Pancreas (tissue), 10 donors: Measurements from ENCODE around the gene B4GALT5. TPM values are rescaled to one million over a fixed set of nuclear protein-coding genes. Genes with fewer than 3 reads are reported as not detected.
"Not testable (repeated sequence)": the region's sequence is repeated elsewhere in the genome, so short reads cannot be mapped to it uniquely, and the experiment has no call there.

Source experiments
- ATAC-seq, 4 donors: fragments of 200-7000 bp; cut with Tn5 transposase; one replicate each; pipeline versions ENCODE4 v1.8.0 to v1.9.1; 2020; ENCODE audit warnings: mild to moderate bottlenecking in 4 of 4, moderate library complexity in 4 of 4
- DNase-seq, 6 donors: peaks; one replicate each; pipeline ENCODE4 v3.0.0-alpha.2; 2020
- FAIRE-seq: peaks from 2 replicates; lab custom pipeline; 2012; peaks lifted over from hg19 to GRCh38; lab: Jason Lieb, UNC
- H3K27ac ChIP-seq, 4 donors: fragments of 200-600 bp; sonication (generic); 1 replicate in 3 of 4; 2 replicates in 1 of 4; pipeline versions ENCODE4 v1.5.0 to v1.8.0; 2020
- H3K27me3 ChIP-seq, 4 donors: fragments of 200-600 bp; one replicate each; pipeline ENCODE4 v1.8.0; 2021
- H3K36me3 ChIP-seq, 3 donors: fragments of 200-600 bp; sonication (generic) in 1 of 3; one replicate each; pipeline versions ENCODE4 v1.5.0 to v1.8.0; 2020 to 2021
- H3K4me1 ChIP-seq, 3 donors: fragments of 200-600 bp; one replicate each; pipeline ENCODE4 v1.8.0; 2021
- H3K4me3 ChIP-seq, 4 donors: fragments of 200-600 bp; sonication (generic) in 2 of 4; one replicate each; pipeline versions ENCODE4 v1.5.0 to v1.8.0; 2020 to 2021
- H3K9me3 ChIP-seq, 4 donors: fragments of 200-600 bp; one replicate each; pipeline ENCODE4 v1.8.0; 2021
- CTCF ChIP-seq, 4 donors: fragments of 200-600 bp; sonication (generic) in 3 of 4; IDR thresholded peaks; one replicate each; pipeline versions ENCODE4 v1.5.0 to v1.8.0; 2021; ENCODE audit warnings: antibody characterized with exemption in 4 of 4
- WGBS, 2 donors: extraction: QIAGEN DNeasy Blood & Tissue Kit; methylation state at CpG; one replicate each; pipeline ENCODE4 v1.1.7; 2013; 5-methylcytosine and 5-hydroxymethylcytosine counted together
- intact Hi-C, 3 donors: fragments of 100-400 bp; cut with DNase I; formaldehyde crosslinking; loops; one replicate each; pipeline versions ENCODE4 v1.11.1 to v1.14.2; 2022
- polyA plus RNA-seq, 2 donors: library from polyadenylated mRNA; stranded (reverse); fragments of 200-250 nt; gene quantifications; one replicate each; pipeline ENCODE4 v1.2.3, GENCODE V29; 2013
- total RNA-seq, 6 donors: library from RNA; stranded (reverse); fragmentation: NEBNext Ultra II Directional in 4 of 6; extraction: Animal tissue kit (Norgen Biotek cat#: 25700) in 4 of 6; gene quantifications; one replicate each; pipeline versions ENCODE4 v1.2.1 to v1.2.4, GENCODE V29; 2021 to 2023
- donor health status: healthy with polysubstance abuse.
- donor health status: DM: no; HTN: no; CAD: no; lungs with moderate emphysema.
- donor health status: DM: no; HTN: no; CAD: no.
- donor health status: control.
- donor health status: control.
- donor health status: Bipolar disorder and iron deficiency.
- donor health status: DM: yes; HTN: yes; CAD: no.
- donor health status: DM: no; HTN: no; CAD: no.
- donor health status: DM: no; HTN: no; CAD: no.
- donor health status: DM: yes; HTN: yes; CAD: no.

The B4GALT5 gene
- total and polyA plus RNA-seq, 8 donors = 5.1 to 28.2 (median 8.8) TPM

- Histone ChIP-seq H3K36me3 (no peaks in the 10 kb centered on the region), H3K4me3 (no peak overlapping the region), H3K27ac (peak overlapping the region in 2 of 4 donors; percentile 9 to 34), H3K27me3 (no peaks in the 10 kb centered on the region), H3K4me1 (peaks cover 16 to 67% (median 50%) of the 10 kb centered on the region in 3 donors), H3K9me3 (no peaks in the 10 kb centered on the region)
- no peak for DNase-seq
- intact Hi-C loops = no loop called here
- 40 to 43% methylated on average over 2 of the region's 2 CpGs for WGBS, 2 donors
- FAIRE-seq = no peak
- no peak for ATAC-seq
- TF ChIP-seq CTCF (IDR thresholded peaks at IDR 0.05) = no peak
These were observed 41.5 kb downstream of the B4GALT5 start for GRCh38 chr20:49672096-49672664.

GRCh38 chr20:49671433-49671832, 42.2 kb downstream of the B4GALT5 start:
- H3K27ac ChIP-seq = no peak overlapping the region

GRCh38 chr20:49669601-49670189, 44.0 kb downstream of the B4GALT5 start:
- intact Hi-C loops = no loop called here
- DNase-seq = no peak

More at GRCh38 chr20:49671433-49671832, 42.2 kb downstream of the B4GALT5 start:
- intact Hi-C loops = no loop called here
- 0 to 97% methylated on average over 1 of the region's 1 CpG for WGBS, 2 donors
- Histone ChIP-seq H3K36me3 (no peaks in the 10 kb centered on the region), H3K9me3 (no peaks in the 10 kb centered on the region), H3K27me3 (no peaks in the 10 kb centered on the region), H3K4me1 (peaks cover 16 to 59% (median 42%) of the 10 kb centered on the region in 3 donors), H3K4me3 (no peak overlapping the region)
- DNase-seq (no peak), FAIRE-seq (no peak), ATAC-seq (no peak)
- TF ChIP-seq CTCF (IDR thresholded peaks at IDR 0.05) = no peak

GRCh38 chr20:49668878-49669195, 44.8 kb downstream of the B4GALT5 start:
- FAIRE-seq, H3K9me3 ChIP-seq, ATAC-seq, H3K27me3 ChIP-seq, DNase-seq, intact Hi-C loops, H3K36me3 ChIP-seq, H3K4me3 ChIP-seq: not testable (repeated sequence)
- H3K4me1 ChIP-seq = peaks cover 9 to 36% (median 30%) of the 10 kb centered on the region in 3 donors
- WGBS, 2 donors = 77 to 84% methylated on average over 2 of the region's 2 CpGs
- H3K27ac ChIP-seq = peak overlapping the region in 1 of 4 donors; percentile 5

More at GRCh38 chr20:49669601-49670189, 44.0 kb downstream of the B4GALT5 start:
- no peaks in the 10 kb centered on the region for H3K36me3 ChIP-seq
- H3K27ac ChIP-seq = peak overlapping the region in 1 of 4 donors; percentile 5
- peaks cover 12 to 42% (median 37%) of the 10 kb centered on the region in 3 donors for H3K4me1 ChIP-seq
- no peak overlapping the region for H3K4me3 ChIP-seq
- no peak for TF ChIP-seq CTCF (IDR thresholded peaks at IDR 0.05)
- ATAC-seq = peak in 3 of 4 donors; percentile 14 to 19 (median 17)
- 73 to 78% methylated on average over 7 of the region's 7 CpGs for WGBS, 2 donors
- no peaks in the 10 kb centered on the region for H3K27me3 ChIP-seq
- FAIRE-seq = no peak
- H3K9me3 ChIP-seq = no peaks in the 10 kb centered on the region

DNA sequence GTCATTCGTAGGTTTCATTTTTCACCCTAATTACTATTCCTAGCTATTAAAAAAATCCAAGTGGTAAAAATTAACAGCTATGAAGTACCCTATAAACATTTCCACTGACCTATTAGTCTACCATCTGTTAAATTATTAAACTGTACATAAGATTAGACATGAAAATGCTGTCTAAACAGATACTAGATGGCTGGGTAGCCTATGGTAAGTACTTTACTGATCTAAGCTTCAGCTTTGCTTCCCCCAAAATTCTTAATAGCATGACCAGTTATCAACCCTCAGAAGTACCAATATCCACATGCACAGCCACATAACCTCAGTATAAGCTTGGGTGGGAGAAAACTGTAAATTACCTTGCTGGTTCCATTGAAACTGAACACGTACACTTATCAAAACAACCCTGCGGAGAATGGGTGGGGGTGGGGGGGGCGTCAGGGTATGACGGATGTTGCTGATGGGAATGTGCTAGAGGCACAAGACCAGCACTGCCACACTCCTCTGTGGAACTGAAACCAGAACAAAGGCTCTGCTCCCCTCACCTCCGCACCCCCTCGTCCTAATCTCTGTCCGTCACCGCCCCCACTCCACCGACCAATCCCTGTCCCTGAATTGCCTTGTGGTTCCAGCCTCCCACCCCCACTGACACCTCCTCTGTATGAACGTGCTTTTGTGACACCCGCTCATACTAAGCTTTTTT, 45.3 kb downstream of the B4GALT5 start:
- DNase-seq (no peak), ATAC-seq (peak; percentile 36 to 67 (median 60)), FAIRE-seq (no peak)
- H3K4me1 ChIP-seq = peaks cover 9 to 36% (median 25%) of the 10 kb centered on the region in 3 donors
- no peaks in the 10 kb centered on the region for H3K36me3 ChIP-seq
- no peaks in the 10 kb centered on the region for H3K9me3 ChIP-seq
- TF ChIP-seq CTCF (IDR thresholded peaks at IDR 0.05) = no peak
- intact Hi-C loops = no loop called here
- H3K4me3 ChIP-seq = no peak overlapping the region
- H3K27me3 ChIP-seq = no peaks in the 10 kb centered on the region
- peak overlapping the region in 1 of 4 donors; percentile 23 for H3K27ac ChIP-seq
- WGBS, 2 donors = 49 to 58% methylated on average over 12 of the region's 12 CpGs
